GM19452 (cell line): ENCODE measurements around the gene RAB40C.

ENCODE experiments used
- ATAC-seq: cut with Tn5 transposase; IDR thresholded peaks from one replicate; pipeline ENCODE4 v1.9.1; 2021; ENCODE audit not compliant: unreplicated experiment

The RAB40C gene

DNA sequence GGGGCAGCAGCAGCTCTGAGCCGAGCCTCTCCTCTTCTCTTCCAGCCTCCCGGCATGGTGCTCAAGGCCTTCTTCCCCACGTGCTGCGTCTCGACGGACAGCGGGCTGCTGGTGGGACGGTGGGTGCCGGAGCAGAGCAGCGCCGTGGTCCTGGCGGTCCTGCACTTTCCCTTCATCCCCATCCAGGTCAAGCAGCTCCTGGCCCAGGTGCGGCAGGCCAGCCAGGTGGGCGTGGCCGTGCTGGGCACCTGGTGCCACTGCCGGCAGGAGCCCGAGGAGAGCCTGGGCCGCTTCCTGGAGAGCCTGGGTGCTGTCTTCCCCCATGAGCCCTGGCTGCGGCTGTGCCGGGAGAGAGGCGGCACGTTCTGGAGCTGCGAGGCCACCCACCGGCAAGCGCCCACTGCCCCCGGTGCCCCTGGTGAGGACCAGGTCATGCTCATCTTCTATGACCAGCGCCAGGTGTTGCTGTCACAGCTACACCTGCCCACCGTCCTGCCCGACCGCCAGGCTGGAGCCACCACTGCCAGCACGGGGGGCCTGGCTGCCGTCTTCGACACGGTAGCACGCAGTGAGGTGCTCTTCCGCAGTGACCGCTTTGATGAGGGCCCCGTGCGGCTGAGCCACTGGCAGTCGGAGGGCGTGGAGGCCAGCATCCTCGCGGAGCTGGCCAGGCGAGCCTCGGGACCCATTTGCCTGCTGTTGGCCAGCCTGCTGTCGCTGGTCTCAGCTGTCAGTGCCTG, 15.7 kb upstream of the RAB40C start:
- no peak for ATAC-seq

GRCh38 chr16:575354-576196, 14.3 kb upstream of the RAB40C start:
- no peak for ATAC-seq

DNA sequence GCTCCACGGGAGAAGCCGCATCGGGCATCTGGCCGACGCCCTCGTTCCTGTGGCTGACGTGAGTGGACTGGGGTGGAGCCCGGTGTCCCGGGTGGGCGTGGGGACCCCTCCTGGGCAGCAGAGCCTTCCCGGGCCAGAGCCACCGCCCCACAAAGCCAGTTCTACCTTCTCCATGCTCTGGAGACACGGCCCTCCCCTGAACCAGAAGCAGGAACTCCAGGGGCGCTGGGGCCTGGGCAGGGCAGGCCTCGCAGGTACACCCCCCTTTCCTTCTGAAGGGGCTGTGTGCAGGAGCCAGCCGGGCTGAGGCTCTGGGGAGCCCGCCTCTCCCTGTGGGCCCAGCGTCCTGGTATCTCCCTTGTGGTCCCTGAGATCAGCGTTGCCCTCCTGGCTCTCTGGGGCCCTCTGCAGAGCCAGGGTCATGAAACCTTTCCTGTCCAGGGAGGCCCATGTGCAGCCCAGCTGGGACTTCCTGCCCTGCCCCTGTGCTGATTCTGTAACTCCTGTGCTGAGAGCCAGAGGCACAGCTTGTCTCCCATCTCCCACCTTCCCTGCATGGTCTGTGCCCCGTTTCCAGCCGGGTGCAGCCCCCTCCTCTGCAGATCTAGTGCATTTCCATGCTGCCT, 13.6 kb upstream of the RAB40C start:
- no peak for ATAC-seq

DNA sequence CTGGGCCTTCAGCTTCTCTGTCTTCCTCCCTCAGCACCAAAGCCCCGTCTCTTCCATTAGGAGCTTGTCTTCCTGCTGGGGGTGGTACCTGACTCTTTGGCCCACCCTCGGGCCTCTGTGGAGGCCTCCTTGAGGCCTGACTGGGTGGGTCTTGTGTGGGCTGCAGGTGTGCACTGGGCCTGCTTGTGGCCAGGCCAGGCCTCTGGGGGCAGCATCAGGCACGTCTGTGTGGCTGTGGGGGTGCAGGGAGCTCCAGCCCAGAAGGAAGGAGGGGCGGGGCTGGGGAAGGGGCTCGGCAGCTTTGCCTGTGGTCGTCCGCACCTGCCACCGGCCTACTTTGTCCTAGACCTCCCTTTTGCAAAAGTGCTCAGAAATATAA, 13.1 kb upstream of the RAB40C start:
- no peak for ATAC-seq

DNA sequence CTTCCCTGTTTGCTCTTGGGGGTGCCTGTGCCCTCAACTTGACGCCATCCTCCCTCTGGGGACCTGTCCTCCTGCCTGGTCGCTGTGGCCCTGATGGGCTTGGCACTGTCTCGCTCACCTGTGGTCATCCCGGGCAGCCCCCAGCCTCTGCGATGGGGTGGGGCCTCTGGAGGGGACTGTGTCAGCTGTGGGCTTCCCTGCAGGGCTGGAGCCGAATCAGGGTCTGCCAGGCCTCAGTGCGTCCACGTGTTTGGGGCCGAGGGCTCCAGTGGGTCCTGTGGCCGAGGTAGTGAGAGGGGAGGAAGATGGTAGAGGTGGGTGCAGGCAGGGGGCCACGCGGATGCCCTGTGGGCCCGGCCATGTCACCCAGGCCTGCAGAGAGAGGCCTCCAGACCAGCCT, 12.1 kb upstream of the RAB40C start:
- ATAC-seq = no peak

- no peak for ATAC-seq
Observed at GRCh38 chr16:578232-578869, 11.5 kb upstream of the RAB40C start.

GRCh38 chr16:578870-579405, 10.9 kb upstream of the RAB40C start:
- no peak for ATAC-seq

DNA sequence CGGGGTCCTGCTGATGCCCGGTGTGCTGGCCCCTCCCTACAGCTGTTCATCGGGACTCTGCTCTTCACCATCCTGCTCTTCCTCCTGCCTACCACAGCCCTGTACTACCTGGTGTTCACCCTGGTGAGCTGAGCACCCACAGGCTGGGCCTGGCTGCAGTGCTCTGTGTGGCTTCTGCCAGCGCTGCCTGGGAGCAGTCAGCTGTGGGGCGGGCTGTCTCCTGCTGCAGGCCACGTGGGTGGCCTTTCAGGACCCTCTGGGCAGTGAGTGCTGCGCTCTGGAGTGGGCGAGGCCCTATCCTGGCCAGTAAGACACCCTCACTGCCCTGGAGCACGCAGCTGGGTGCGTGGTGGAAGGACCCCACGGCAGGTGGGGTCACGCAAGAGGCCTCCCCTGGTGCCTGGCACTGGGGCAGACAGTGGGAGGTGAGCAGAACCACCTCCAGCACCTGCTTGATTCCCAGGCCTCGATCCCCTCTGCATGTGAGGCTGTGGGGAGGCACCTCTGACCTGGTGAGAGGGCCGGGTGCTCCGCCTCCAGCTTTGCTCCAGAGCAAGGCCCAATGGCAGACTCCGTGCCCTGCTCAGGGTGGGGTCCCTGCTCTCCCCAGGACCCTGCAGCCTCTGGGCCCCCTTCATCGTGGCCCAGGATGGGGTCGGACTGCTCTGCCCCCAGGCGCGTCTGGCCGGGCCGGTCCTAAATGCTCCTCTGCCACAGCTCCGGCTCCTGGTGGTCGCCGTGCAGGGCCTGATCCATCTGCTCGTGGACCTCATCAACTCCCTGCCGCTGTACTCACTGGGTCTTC, 9.5 kb upstream of the RAB40C start:
- ATAC-seq = no peak

DNA sequence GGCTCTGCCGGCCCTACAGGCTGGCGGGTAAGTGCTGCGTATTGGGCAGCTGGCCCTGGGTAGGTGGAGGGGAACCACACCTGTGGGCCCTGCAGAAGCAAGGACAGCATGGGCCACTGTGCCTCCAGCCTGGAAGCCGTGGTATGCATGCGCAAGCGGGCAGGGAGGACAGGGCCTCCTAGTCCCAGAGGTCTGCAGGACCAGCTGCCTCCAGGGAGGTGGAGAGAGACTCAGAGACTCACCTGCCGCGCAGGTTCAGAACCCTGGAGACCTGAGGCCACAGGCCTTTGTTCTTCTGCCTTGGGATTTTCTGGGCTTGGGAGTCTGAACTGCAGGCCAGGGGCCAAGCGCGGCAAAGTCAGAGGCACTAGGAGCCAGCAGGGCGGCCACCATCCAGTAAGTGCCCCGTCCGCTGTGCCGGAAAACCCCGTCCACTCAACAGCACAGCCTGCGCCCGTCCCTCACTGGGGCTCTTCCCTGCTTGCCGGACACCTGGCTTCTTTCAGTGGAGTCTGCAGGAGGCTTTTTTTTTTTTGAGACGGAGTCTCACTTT, 8.8 kb upstream of the RAB40C start:
- ATAC-seq = no peak

DNA sequence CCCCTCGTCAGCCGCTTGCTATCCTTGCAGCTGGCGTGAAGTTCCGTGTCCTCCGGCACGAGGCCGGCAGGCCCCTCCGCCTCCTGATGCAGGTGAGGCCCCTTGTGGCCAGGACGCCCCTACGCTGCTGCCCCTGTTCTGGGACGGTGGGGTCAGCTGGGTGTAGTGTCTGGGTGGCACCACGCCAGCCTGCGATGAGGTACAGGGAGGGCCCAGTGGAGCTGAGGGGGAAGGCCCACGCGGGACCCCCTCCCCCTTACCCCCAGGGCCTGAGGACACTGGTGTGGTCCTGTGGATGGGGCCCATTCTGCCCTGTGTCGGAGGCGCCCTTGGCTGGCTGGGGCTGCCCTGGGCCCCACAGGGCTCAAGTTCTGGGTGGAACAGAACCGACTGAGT, 7.7 kb upstream of the RAB40C start:
- ATAC-seq = no peak

DNA sequence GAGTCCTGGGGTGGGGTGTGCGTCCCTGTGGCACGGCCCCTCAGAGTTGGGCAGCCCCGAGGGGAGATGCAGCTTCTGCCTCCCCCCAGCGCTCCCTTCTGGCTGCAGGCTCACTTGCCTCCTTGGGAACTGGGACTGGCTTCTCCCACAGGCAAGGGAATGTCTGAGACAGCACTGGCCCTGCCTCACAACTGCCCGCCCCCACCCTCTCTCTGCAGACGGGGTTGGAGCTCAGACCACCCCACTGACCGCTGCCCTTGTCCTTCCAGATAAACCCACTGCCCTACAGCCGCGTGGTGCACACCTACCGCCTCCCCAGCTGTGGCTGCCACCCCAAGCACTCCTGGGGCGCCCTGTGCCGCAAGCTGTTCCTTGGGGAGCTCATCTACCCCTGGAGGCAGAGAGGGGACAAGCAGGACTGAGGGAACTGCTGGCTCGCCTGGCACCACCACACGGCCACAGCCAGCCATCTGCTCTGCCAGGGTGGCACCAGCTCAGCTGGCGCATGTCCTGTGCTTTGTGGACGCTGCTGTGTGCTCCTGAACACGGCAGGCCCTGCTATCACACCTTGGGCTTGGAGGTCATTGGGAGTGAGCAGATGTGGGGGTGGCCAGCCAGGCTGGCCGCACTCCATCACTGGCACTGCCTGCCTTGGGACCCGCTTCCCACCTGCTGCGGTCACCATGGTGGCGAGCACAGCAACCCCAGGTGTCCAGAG, 7.1 kb upstream of the RAB40C start:
- ATAC-seq = no peak

- no peak for ATAC-seq
Observed at GRCh38 chr16:583470-583814, 6.4 kb upstream of the RAB40C start.

- no peak for ATAC-seq
Observed at GRCh38 chr16:583815-584591, 5.9 kb upstream of the RAB40C start.

- ATAC-seq = no peak
Observed at GRCh38 chr16:585351-585750, 4.5 kb upstream of the RAB40C start.

GRCh38 chr16:586047-586644, 3.7 kb upstream of the RAB40C start:
- no peak for ATAC-seq

- no peak for ATAC-seq
Observed at GRCh38 chr16:586645-587590, 2.9 kb upstream of the RAB40C start.

- peak; percentile 7 for ATAC-seq
Observed at GRCh38 chr16:588639-588888, 1.3 kb upstream of the RAB40C start.
